Body of pancreas (tissue), 4 donors: ENCODE results near the gene ATF7IP2.

Experiments used
- POLR2A ChIP-seq, 3 donors: fragments of 450-650 bp; IDR thresholded peaks; one replicate each; pipeline ENCODE4 v1.6.1; 2016; ENCODE audit warnings: antibody characterized with exemption in 3 of 3, mild to moderate bottlenecking in 2 of 3
- TF ChIP-seq, protein P1 (sequence below), 7 experiments: fragments of 450-650 bp in 4 of 7; fragments of 200-600 bp in 3 of 7; sonication (generic) in 3 of 7; IDR thresholded peaks; one replicate each; pipeline ENCODE4 v1.5.1; 2016 to 2019; ENCODE audit warnings: antibody characterized with exemption in 7 of 7

DNA sequence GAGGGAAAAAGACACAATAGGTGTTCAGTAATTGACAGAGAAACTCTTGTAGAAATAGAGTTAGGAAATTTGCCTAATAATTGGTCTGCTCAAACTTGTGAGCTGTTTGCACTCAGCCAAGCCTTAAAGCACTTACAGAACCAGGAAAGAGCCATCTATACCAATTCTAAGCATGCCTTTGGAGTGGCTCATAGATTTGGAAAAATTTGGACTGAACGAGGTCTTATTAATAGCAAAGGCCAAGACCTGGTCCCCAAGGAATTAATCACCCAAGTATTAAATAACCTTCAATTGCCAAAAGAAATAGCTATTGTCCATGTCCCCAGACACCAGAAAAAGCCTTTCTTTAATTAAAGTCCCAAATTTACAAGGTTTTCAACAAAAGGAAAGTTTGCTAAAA, 104.3 kb downstream of the ATF7IP2 start:
- TF ChIP-seq, protein P1, sequence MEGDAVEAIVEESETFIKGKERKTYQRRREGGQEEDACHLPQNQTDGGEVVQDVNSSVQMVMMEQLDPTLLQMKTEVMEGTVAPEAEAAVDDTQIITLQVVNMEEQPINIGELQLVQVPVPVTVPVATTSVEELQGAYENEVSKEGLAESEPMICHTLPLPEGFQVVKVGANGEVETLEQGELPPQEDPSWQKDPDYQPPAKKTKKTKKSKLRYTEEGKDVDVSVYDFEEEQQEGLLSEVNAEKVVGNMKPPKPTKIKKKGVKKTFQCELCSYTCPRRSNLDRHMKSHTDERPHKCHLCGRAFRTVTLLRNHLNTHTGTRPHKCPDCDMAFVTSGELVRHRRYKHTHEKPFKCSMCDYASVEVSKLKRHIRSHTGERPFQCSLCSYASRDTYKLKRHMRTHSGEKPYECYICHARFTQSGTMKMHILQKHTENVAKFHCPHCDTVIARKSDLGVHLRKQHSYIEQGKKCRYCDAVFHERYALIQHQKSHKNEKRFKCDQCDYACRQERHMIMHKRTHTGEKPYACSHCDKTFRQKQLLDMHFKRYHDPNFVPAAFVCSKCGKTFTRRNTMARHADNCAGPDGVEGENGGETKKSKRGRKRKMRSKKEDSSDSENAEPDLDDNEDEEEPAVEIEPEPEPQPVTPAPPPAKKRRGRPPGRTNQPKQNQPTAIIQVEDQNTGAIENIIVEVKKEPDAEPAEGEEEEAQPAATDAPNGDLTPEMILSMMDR (IDR thresholded peaks at IDR 0.05): no peak
- no peak for TF ChIP-seq POLR2A (IDR thresholded peaks at IDR 0.05)
